ES-I3 (cell line): ENCODE measurements around the gene UBR2.
"Not testable (repeated sequence)": the region's sequence is repeated elsewhere in the genome, so short reads cannot be mapped to it uniquely, and the experiment has no call there.

Experiments
- H3K36me3 ChIP-seq: 2 replicates; pipeline ENCODE4 v1.6.1; 2013; ENCODE audit warnings: mild to moderate bottlenecking, low read length, control low read depth, moderate library complexity; ENCODE audit not compliant: insufficient read depth
- H3K4me1 ChIP-seq: 2 replicates; pipeline ENCODE4 v1.6.1; 2013; ENCODE audit warnings: mild to moderate bottlenecking, control low read depth, low read length; ENCODE audit not compliant: insufficient read depth
- H3K9ac ChIP-seq: 2 replicates; pipeline ENCODE4 v1.6.1; 2013; ENCODE audit warnings: low read depth, mild to moderate bottlenecking, low read length, moderate library complexity
- H3K9me3 ChIP-seq: 2 replicates; pipeline ENCODE4 v1.6.1; 2013; ENCODE audit warnings: mild to moderate bottlenecking, low read length, moderate library complexity; ENCODE audit not compliant: control insufficient read depth, insufficient read depth

UBR2 gene

DNA sequence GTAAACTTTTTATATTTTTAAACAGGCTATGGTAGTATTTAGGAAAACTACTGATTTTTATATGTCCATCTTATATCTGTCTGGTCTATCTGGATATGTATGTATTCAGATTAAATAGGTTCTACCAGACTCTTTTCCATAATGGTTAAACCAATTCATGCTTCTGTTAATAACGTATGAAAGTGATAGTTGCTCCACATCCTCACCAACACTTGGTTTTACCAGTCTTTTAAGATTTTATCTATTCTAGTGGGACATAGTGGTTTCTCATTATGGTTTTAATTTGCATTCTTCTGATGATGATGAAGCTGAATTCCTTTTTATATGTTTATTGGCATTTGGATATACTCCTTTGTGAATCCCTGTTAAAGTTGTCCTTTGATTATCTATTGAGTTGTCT lies 56.1 kb downstream of the UBR2 start:
- no peak overlapping the region for H3K9ac ChIP-seq
- H3K9me3 ChIP-seq, result no peaks in the 10 kb centered on the region
- H3K4me1 ChIP-seq, result peaks cover 12% of the 10 kb centered on the region; the same call in 1 of the 2 replicates
- no peaks in the 10 kb centered on the region for H3K36me3 ChIP-seq

GRCh38 chr6:42624601-42625000 lies 60.8 kb downstream of the UBR2 start:
- Histone ChIP-seq H3K4me1 (no peaks in the 10 kb centered on the region), H3K9me3 (no peaks in the 10 kb centered on the region), H3K9ac (no peak overlapping the region), H3K36me3 (no peaks in the 10 kb centered on the region)

GRCh38 chr6:42627044-42627443 lies 63.2 kb downstream of the UBR2 start:
- Histone ChIP-seq H3K9ac (no peak overlapping the region), H3K36me3 (no peaks in the 10 kb centered on the region), H3K4me1 (no peaks in the 10 kb centered on the region), H3K9me3 (no peaks in the 10 kb centered on the region)

- H3K9ac ChIP-seq, result no peak overlapping the region
- H3K4me1 ChIP-seq, result no peaks in the 10 kb centered on the region
- no peaks in the 10 kb centered on the region for H3K9me3 ChIP-seq
- no peaks in the 10 kb centered on the region; the same call in 1 of the 2 replicates for H3K36me3 ChIP-seq
These were observed 63.8 kb downstream of the UBR2 start for GRCh38 chr6:42627674-42628073.

GRCh38 chr6:42628604-42629003 lies 64.8 kb downstream of the UBR2 start:
- Histone ChIP-seq H3K9ac (no peak overlapping the region), H3K36me3 (peaks cover 5% of the 10 kb centered on the region; the same call in 1 of the 2 replicates), H3K4me1 (no peaks in the 10 kb centered on the region), H3K9me3 (no peaks in the 10 kb centered on the region)

GRCh38 chr6:42629845-42630244 lies 66.0 kb downstream of the UBR2 start:
- no peak overlapping the region for H3K9ac ChIP-seq
- H3K4me1 ChIP-seq, result no peaks in the 10 kb centered on the region
- peaks cover 5% of the 10 kb centered on the region; the same call in 1 of the 2 replicates for H3K36me3 ChIP-seq
- no peaks in the 10 kb centered on the region for H3K9me3 ChIP-seq

GRCh38 chr6:42637681-42638080 lies 73.9 kb downstream of the UBR2 start:
- Histone ChIP-seq H3K9ac (no peak overlapping the region), H3K36me3 (peaks cover 5% of the 10 kb centered on the region; the same call in 1 of the 2 replicates), H3K9me3 (no peaks in the 10 kb centered on the region), H3K4me1 (no peaks in the 10 kb centered on the region)

DNA sequence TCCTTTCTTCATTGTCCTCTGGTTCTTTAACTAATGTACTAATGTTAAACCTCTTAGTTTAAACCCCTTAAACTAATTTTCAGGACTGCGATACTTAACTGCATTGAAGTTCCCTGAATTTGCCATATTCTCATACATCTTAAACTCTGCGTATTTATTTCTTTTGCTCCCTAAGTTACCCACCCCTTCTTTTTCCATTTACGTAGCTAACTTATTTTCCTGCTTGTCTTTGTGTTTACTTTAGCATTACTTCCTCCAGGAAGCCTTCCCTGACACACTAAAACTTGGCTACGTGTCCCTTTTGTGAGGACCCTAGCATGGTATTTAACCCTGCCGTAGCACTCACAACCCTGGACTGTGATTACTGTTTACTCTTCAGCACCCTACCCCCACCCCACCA lies 79.0 kb downstream of the UBR2 start:
- Histone ChIP-seq H3K36me3 (peaks cover 5% of the 10 kb centered on the region; the same call in 1 of the 2 replicates), H3K9ac (no peak overlapping the region), H3K9me3 (no peaks in the 10 kb centered on the region), H3K4me1 (no peaks in the 10 kb centered on the region)

GRCh38 chr6:42644211-42644610 lies 80.4 kb downstream of the UBR2 start:
- H3K4me1 ChIP-seq, result no peaks in the 10 kb centered on the region
- H3K36me3 ChIP-seq, result peaks cover 5% of the 10 kb centered on the region; the same call in 1 of the 2 replicates
- H3K9ac ChIP-seq, result no peak overlapping the region
- H3K9me3 ChIP-seq, result no peaks in the 10 kb centered on the region

DNA sequence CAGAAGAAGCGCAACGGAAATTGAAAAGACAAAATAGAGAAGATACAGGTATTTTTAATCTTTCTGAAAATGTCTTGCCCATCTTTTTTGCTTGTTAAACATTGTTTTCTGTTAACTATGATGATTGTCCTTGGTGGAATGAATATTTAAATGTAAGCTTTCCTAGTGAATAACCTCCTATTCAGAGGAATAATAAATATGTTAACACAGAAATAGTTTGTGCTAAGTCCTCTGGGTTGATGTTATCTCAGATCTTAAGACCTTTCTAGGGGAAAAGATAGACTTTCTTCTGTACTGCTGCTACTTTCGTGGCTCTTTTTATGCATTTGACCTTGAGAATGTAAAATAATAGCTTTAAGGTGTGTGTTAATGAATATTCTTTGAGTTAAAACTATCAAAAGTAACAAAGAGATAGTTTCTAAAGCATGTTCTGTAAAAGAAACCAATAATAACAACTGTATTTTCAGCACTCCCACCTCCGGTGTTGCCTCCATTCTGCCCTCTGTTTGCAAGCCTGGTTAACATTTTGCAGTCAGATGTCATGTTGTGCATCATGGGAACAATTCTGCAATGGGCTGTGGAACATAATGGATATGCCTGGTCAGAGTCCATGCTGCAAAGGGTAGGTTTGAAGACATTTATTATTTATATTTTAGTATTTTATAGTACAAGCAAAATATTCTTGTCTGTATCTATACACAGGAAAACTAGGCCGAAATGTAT lies 88.4 kb downstream of the UBR2 start:
- Histone ChIP-seq H3K9ac (no peak overlapping the region), H3K4me1 (no peaks in the 10 kb centered on the region), H3K9me3 (no peaks in the 10 kb centered on the region), H3K36me3 (no peaks in the 10 kb centered on the region; the same call in 1 of the 2 replicates)

- Histone ChIP-seq H3K9ac (no peak overlapping the region), H3K36me3 (no peaks in the 10 kb centered on the region; the same call in none of the 2 replicates), H3K4me1 (no peaks in the 10 kb centered on the region), H3K9me3 (no peaks in the 10 kb centered on the region)
These were observed 90.0 kb downstream of the UBR2 start for GRCh38 chr6:42653851-42654250.

DNA sequence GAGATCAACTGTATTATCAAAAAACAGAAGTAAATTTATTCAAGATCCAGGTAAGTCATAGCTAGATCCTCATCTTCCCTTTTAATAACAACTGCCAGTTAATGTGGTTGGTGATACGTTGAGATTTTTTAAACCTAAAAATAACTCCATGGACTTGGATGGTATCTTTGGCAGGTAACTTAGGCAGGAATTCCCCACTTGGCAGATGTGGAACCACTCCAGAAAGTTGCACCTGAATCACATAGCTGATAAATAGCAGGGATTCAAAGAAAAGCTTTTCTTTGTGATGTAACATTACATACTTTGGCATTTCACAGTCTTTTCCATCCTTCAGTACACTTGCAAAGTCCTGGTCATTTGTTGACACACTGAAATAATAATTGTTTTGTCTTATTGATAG lies 96.0 kb downstream of the UBR2 start:
- Histone ChIP-seq H3K4me1 (no peaks in the 10 kb centered on the region), H3K9me3 (no peaks in the 10 kb centered on the region), H3K36me3 (no peaks in the 10 kb centered on the region; the same call in 1 of the 2 replicates), H3K9ac (no peak overlapping the region)

GRCh38 chr6:42661540-42662153 lies 97.8 kb downstream of the UBR2 start:
- H3K9ac ChIP-seq, result no peak overlapping the region
- H3K9me3 ChIP-seq, result no peaks in the 10 kb centered on the region
- H3K36me3 ChIP-seq, result no peaks in the 10 kb centered on the region; the same call in none of the 2 replicates
- no peaks in the 10 kb centered on the region for H3K4me1 ChIP-seq

- no peak overlapping the region for H3K9ac ChIP-seq
- no peaks in the 10 kb centered on the region; the same call in 1 of the 2 replicates for H3K36me3 ChIP-seq
- H3K4me1 ChIP-seq, result no peaks in the 10 kb centered on the region
- H3K9me3 ChIP-seq, result no peaks in the 10 kb centered on the region
These were observed 100.9 kb downstream of the UBR2 start for GRCh38 chr6:42664718-42665117.

DNA sequence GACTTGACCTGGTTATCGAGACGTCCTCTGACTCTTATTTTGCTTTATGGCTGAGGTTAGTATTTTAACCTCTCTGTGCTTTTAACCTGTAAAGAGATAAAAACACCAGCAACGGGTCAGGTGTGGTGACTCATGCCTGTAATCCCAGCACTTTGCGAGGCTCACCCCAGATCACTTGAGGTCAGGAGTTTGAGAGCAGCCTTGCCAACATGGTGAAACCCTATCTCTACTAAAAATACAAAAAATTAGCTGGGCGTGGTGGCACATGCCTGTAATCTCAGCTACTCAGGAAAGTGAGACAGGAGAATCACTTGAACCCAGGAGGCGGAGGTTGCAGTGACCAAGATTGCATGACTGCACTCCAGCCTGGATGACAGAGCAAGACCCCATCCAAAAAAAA lies 110.5 kb downstream of the UBR2 start:
- H3K9me3 ChIP-seq, H3K4me1 ChIP-seq, H3K9ac ChIP-seq: not testable (repeated sequence)
- H3K36me3 ChIP-seq, result peaks cover 12% of the 10 kb centered on the region
